Measurements from ENCODE around the gene KDM1A. TPM values are rescaled to one million over a fixed set of nuclear protein-coding genes. Genes with fewer than 3 reads are reported as not detected.
A peak's percentile ranks its signal among the peaks of the same experiment; 100 is the strongest.
"Not testable (repeated sequence)": the region's sequence is repeated elsewhere in the genome, so short reads cannot be mapped to it uniquely, and the experiment has no call there.

The KDM1A gene
- polyA plus RNA-seq, 1 donor = 84.0 TPM

DNA sequence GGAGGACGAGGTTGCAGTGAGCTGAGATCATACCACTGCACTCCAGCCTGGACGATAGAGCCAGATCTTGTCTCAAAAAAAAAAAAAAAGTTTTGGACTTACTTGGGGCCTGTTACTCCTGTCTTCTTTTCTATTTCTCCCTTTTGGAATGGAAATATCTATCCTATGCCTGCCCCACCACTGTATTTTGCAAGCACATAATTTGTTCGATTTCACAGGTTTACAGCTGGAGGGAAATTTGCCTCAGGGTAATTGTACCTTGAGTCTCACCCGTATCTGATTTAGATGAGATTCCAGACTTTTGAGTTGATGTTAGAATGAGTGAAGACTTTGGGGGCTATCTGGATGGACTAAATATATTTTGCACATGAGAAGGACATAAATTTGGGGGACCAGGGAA, 12.2 kb upstream of the KDM1A start:
- no peaks in the 10 kb centered on the region for H3K27me3 ChIP-seq (ENCODE audit: control insufficient read depth, insufficient read depth, low read length)
- no peak overlapping the region for H3K4me3 ChIP-seq (ENCODE audit: low read length)
- WGBS (ENCODE audit: insufficient coverage, low lambda C conversion rate) = no CpG with 5 or more reads among the region's 4 CpGs
- H3K27ac ChIP-seq (ENCODE audit: low read length) = no peak overlapping the region
- no peaks in the 10 kb centered on the region for H3K4me1 ChIP-seq (ENCODE audit: control insufficient read depth, insufficient read depth, low read length)
- H3K36me3 ChIP-seq (ENCODE audit: control insufficient read depth, insufficient read depth, low read length) = no peaks in the 10 kb centered on the region
- H3K9me3 ChIP-seq (ENCODE audit: control insufficient read depth, low read depth, low read length) = no peaks in the 10 kb centered on the region
- DNase-seq = no peak

DNA sequence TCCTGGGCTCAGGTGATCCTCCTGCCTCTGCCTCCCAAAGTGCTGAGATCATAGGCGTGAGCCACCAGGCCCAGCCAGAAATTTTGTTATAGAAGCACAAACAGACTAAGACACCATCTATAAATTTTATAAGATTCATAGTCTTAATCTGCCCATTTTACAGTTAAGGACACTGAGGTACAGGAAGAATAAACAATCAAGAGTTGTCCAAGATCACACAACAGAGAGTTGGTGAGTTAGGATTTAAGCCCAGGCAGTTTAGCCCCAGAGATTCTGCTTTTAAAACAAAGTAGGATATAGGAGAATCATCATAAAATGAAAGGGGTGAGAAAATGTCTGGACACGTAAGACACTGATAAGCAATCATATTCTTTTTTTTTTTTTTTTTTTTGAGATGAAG, 10.4 kb upstream of the KDM1A start:
- no peak overlapping the region for H3K4me3 ChIP-seq (ENCODE audit: low read length)
- no peaks in the 10 kb centered on the region for H3K4me1 ChIP-seq (ENCODE audit: control insufficient read depth, insufficient read depth, low read length)
- no peak overlapping the region for H3K27ac ChIP-seq (ENCODE audit: low read length)
- no peaks in the 10 kb centered on the region for H3K27me3 ChIP-seq (ENCODE audit: control insufficient read depth, insufficient read depth, low read length)
- H3K36me3 ChIP-seq (ENCODE audit: control insufficient read depth, insufficient read depth, low read length) = no peaks in the 10 kb centered on the region
- no peak for DNase-seq
- WGBS (ENCODE audit: insufficient coverage, low lambda C conversion rate) = no CpG with 5 or more reads among the region's 2 CpGs
- H3K9me3 ChIP-seq (ENCODE audit: control insufficient read depth, low read depth, low read length) = no peaks in the 10 kb centered on the region

GRCh38 chr1:23010025-23010424, 9.2 kb upstream of the KDM1A start:
- 80% methylated on average over 1 of the region's 8 CpGs for WGBS (ENCODE audit: insufficient coverage, low lambda C conversion rate)
- H3K4me1 ChIP-seq (ENCODE audit: control insufficient read depth, insufficient read depth, low read length); H3K36me3 ChIP-seq (ENCODE audit: control insufficient read depth, insufficient read depth, low read length); H3K9me3 ChIP-seq (ENCODE audit: control insufficient read depth, low read depth, low read length); DNase-seq; H3K4me3 ChIP-seq (ENCODE audit: low read length); H3K27ac ChIP-seq (ENCODE audit: low read length); H3K27me3 ChIP-seq (ENCODE audit: control insufficient read depth, insufficient read depth, low read length): not testable (repeated sequence)

DNA sequence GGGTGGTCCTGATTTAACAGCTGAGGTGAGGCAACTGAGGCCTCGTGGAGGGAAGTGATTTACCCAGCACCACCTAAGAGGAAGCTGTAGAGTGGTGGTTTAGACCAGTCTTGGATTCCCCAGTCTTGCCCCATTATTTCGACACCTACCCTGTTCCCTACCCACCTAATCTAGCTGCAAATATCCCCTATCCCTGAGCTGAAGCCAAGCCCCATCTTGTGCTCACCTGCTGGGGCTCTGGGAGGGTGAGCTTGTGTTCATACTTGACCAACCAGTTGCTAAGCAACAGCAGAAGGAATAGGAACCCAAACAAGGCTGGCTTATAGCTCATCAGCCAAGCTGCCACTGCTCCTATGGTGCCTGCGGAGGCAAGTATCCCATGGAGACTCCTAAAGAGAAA, 5.6 kb upstream of the KDM1A start:
- WGBS (ENCODE audit: insufficient coverage, low lambda C conversion rate) = no CpG with 5 or more reads among the region's 3 CpGs
- Histone ChIP-seq H3K4me3 (ENCODE audit: low read length) (no peak overlapping the region), H3K4me1 (ENCODE audit: control insufficient read depth, insufficient read depth, low read length) (no peaks in the 10 kb centered on the region), H3K27me3 (ENCODE audit: control insufficient read depth, insufficient read depth, low read length) (no peaks in the 10 kb centered on the region), H3K9me3 (ENCODE audit: control insufficient read depth, low read depth, low read length) (no peaks in the 10 kb centered on the region), H3K27ac (ENCODE audit: low read length) (no peak overlapping the region), H3K36me3 (ENCODE audit: control insufficient read depth, insufficient read depth, low read length) (no peaks in the 10 kb centered on the region)
- peak; percentile 7 to 24 for DNase-seq

DNA sequence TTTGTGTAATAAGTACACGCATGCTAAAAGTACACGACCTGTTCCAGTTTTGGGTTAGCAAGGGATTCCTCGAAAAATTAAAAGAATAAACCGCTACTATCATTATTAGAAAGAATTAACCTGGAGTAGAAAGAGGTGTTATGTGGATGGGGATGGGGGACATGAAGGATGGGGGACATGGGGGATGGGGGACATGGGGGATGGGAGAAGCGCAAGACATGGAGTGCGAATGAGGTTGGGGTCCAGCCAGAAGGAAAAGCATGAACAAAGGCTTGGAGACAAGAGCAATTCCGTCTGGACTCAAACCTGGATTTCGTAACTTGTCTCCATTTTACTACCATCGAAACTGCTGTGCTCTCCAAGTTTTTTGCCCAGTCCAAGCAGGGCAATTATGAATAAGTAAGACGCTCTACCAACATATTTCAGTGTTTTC, 591 bp upstream of the KDM1A start:
- H3K9me3 ChIP-seq (ENCODE audit: control insufficient read depth, low read depth, low read length) = no peaks in the 10 kb centered on the region
- no peaks in the 10 kb centered on the region for H3K27me3 ChIP-seq (ENCODE audit: control insufficient read depth, insufficient read depth, low read length)
- no peaks in the 10 kb centered on the region for H3K4me1 ChIP-seq (ENCODE audit: control insufficient read depth, insufficient read depth, low read length)
- peak overlapping the region; percentile 71 for H3K27ac ChIP-seq (ENCODE audit: low read length)
- DNase-seq = no peak
- H3K4me3 ChIP-seq (ENCODE audit: low read length) = peak overlapping the region; percentile 99
- WGBS (ENCODE audit: insufficient coverage, low lambda C conversion rate) = 93% methylated on average over 2 of the region's 10 CpGs
- no peaks in the 10 kb centered on the region for H3K36me3 ChIP-seq (ENCODE audit: control insufficient read depth, insufficient read depth, low read length)

DNA sequence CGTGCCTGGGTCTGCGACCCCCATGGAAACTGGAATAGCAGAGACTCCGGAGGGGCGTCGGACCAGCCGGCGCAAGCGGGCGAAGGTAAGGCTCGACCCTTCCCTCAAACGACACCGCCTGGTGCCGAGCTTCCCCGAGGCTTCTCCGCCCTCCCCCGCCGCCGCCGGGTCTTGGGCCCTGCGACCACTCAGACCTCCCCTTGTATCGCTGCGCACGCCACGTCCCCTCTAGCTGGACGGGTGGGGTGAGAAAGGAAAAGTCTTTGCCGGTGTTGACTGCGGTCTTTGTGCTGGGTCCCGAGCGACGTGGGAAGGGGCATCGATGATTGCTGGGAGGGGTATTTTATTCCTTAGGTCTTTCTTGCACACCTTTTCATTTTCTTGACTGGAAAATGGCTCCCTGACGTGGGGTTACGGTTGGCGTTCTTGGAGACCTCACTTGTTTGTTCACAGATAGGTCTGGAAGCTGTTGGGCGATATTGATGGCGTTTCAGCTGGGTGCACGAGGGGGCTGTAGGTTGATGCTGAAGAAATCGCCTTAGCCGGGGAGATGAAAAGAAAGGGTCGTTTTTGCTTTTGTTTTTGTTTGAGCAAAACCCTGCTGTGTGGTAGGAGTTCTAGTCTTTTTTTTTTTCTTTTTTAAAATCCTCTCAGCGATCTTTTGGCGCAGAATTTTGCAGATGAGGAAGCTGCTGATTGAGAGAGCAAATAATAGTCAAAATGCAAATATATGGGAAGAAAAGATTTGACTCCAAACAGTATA, 776 bp downstream of the KDM1A start:
- 0% methylated on average over 4 of the region's 42 CpGs for WGBS (ENCODE audit: insufficient coverage, low lambda C conversion rate)
- Histone ChIP-seq H3K4me1 (ENCODE audit: control insufficient read depth, insufficient read depth, low read length) (no peaks in the 10 kb centered on the region), H3K4me3 (ENCODE audit: low read length) (peak overlapping the region; percentile 99), H3K27me3 (ENCODE audit: control insufficient read depth, insufficient read depth, low read length) (no peaks in the 10 kb centered on the region), H3K9me3 (ENCODE audit: control insufficient read depth, low read depth, low read length) (no peaks in the 10 kb centered on the region), H3K27ac (ENCODE audit: low read length) (peak overlapping the region; percentile 71), H3K36me3 (ENCODE audit: control insufficient read depth, insufficient read depth, low read length) (no peaks in the 10 kb centered on the region)
- peak; percentile 25 to 78 for DNase-seq

GRCh38 chr1:23020706-23021405, 1.6 kb downstream of the KDM1A start:
- peak overlapping the region; percentile 99 for H3K4me3 ChIP-seq (ENCODE audit: low read length)
- DNase-seq = peak; percentile 5 to 62
- 43% methylated on average over 1 of the region's 7 CpGs for WGBS (ENCODE audit: insufficient coverage, low lambda C conversion rate)
- no peaks in the 10 kb centered on the region for H3K36me3 ChIP-seq (ENCODE audit: control insufficient read depth, insufficient read depth, low read length)
- H3K27me3 ChIP-seq (ENCODE audit: control insufficient read depth, insufficient read depth, low read length) = no peaks in the 10 kb centered on the region
- peak overlapping the region; percentile 71 for H3K27ac ChIP-seq (ENCODE audit: low read length)
- H3K4me1 ChIP-seq (ENCODE audit: control insufficient read depth, insufficient read depth, low read length) = no peaks in the 10 kb centered on the region
- no peaks in the 10 kb centered on the region for H3K9me3 ChIP-seq (ENCODE audit: control insufficient read depth, low read depth, low read length)

- Histone ChIP-seq H3K4me1 (ENCODE audit: control insufficient read depth, insufficient read depth, low read length) (no peaks in the 10 kb centered on the region), H3K4me3 (ENCODE audit: low read length) (no peak overlapping the region), H3K9me3 (ENCODE audit: control insufficient read depth, low read depth, low read length) (no peaks in the 10 kb centered on the region), H3K27ac (ENCODE audit: low read length) (no peak overlapping the region), H3K27me3 (ENCODE audit: control insufficient read depth, insufficient read depth, low read length) (no peaks in the 10 kb centered on the region), H3K36me3 (ENCODE audit: control insufficient read depth, insufficient read depth, low read length) (no peaks in the 10 kb centered on the region)
- DNase-seq = no peak
- WGBS (ENCODE audit: insufficient coverage, low lambda C conversion rate) = 100% methylated on average over 2 of the region's 2 CpGs
Observed at GRCh38 chr1:23021834-23022233, 2.6 kb downstream of the KDM1A start.

GRCh38 chr1:23023174-23023845, 4.0 kb downstream of the KDM1A start:
- Histone ChIP-seq H3K4me1 (ENCODE audit: control insufficient read depth, insufficient read depth, low read length) (no peaks in the 10 kb centered on the region), H3K4me3 (ENCODE audit: low read length) (no peak overlapping the region), H3K27ac (ENCODE audit: low read length) (no peak overlapping the region), H3K27me3 (ENCODE audit: control insufficient read depth, insufficient read depth, low read length) (no peaks in the 10 kb centered on the region), H3K9me3 (ENCODE audit: control insufficient read depth, low read depth, low read length) (no peaks in the 10 kb centered on the region), H3K36me3 (ENCODE audit: control insufficient read depth, insufficient read depth, low read length) (no peaks in the 10 kb centered on the region)
- WGBS (ENCODE audit: insufficient coverage, low lambda C conversion rate) = 96% methylated on average over 4 of the region's 5 CpGs
- DNase-seq = no peak

DNA sequence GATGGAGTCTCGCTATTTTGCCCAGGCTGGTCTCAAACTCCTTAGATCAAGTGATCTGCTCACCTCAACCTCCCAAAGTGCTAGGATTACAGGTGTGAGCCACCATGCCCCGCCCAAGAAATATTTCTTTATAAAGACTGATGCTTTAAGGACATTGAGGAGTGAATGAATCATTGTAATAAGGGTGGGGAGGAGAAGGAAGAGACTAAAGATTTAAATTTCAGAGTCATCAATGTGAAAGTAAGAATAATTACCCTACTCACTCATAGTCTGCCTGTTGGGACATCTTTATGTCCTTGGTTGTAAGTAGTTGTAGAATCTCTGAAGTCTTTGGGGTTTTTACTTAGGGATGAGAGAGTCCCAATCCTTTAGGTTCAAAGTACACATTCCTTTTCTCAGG, 7.3 kb downstream of the KDM1A start:
- H3K27ac ChIP-seq (ENCODE audit: low read length) = no peak overlapping the region
- no peaks in the 10 kb centered on the region for H3K36me3 ChIP-seq (ENCODE audit: control insufficient read depth, insufficient read depth, low read length)
- H3K27me3 ChIP-seq (ENCODE audit: control insufficient read depth, insufficient read depth, low read length) = no peaks in the 10 kb centered on the region
- H3K4me3 ChIP-seq (ENCODE audit: low read length) = no peak overlapping the region
- no peaks in the 10 kb centered on the region for H3K4me1 ChIP-seq (ENCODE audit: control insufficient read depth, insufficient read depth, low read length)
- DNase-seq = peak in 1 of 2 donors; percentile 4
- WGBS (ENCODE audit: insufficient coverage, low lambda C conversion rate) = no CpG with 5 or more reads among the region's 2 CpGs
- H3K9me3 ChIP-seq (ENCODE audit: control insufficient read depth, low read depth, low read length) = no peaks in the 10 kb centered on the region
